WTC11 (cell line): Measurements from ENCODE around the gene NAP1L5. TPM values are rescaled to one million over a fixed set of nuclear protein-coding genes. Genes with fewer than 3 reads are reported as not detected.

Source experiments
- ATAC-seq: fragments of 200-7000 bp; cut with Tn5 transposase; 2 replicates; pipeline ENCODE4 v1.10.0; 2021; ENCODE audit warnings: mild to moderate bottlenecking, moderate library complexity
- CTCF ChIA-PET: fragments of 300-600 bp; sonication (Branson Sonifier 250); formaldehyde crosslinking; loops from one replicate; lab custom pipeline; 2021; ENCODE audit warnings: antibody characterized with exemption; lab: Charles Lee
- POLR2A ChIA-PET: fragments of 350-600 bp; sonication (Branson Sonifier 250); formaldehyde crosslinking; loops from one replicate; lab custom pipeline; 2021; ENCODE audit warnings: antibody characterized with exemption; lab: Charles Lee
- DNase-seq: peaks from one replicate; pipeline ENCODE4 v3.0.0; 2021; ENCODE audit warnings: low spot score
- H3K27ac Mint-ChIP-seq: 2 replicates; pipeline ENCODE4 v1.8.0; 2021; ENCODE audit warnings: mixed read lengths
- H3K27me3 Mint-ChIP-seq: 2 replicates; pipeline ENCODE4 v1.8.0; 2021; ENCODE audit warnings: low read depth, mild to moderate bottlenecking, moderate library complexity, mixed read lengths
- H3K36me3 Mint-ChIP-seq: 2 replicates; pipeline ENCODE4 v1.8.0; 2021; ENCODE audit warnings: mixed read lengths
- H3K4me1 Mint-ChIP-seq: 2 replicates; pipeline ENCODE4 v1.8.0; 2022; ENCODE audit warnings: mixed read lengths
- H3K4me3 Mint-ChIP-seq: 2 replicates; pipeline ENCODE4 v1.8.0; 2021; ENCODE audit warnings: mild to moderate bottlenecking, moderate library complexity, mixed read lengths
- H3K9me3 Mint-ChIP-seq: 2 replicates; pipeline ENCODE4 v1.8.0; 2021; ENCODE audit warnings: mixed read lengths
- ATF2 ChIP-seq: sonication (generic); formaldehyde crosslinking; IDR thresholded peaks from 2 replicates; pipeline ENCODE4 v1.8.1; 2022; ENCODE audit warnings: low read depth, missing genetic modification reagents, borderline replicate concordance
- ATF3 ChIP-seq: sonication (generic); formaldehyde crosslinking; conservative IDR thresholded peaks from 2 replicates; pipeline ENCODE4 v1.8.1; 2022; ENCODE audit warnings: mild to moderate bottlenecking, missing genetic modification reagents
- CDX4 ChIP-seq: fragments of 250-450 bp; sonication (Bioruptor Pico); IDR thresholded peaks from 2 replicates; pipeline ENCODE4 v1.9.0; 2021; ENCODE audit warnings: moderate library complexity, mild to moderate bottlenecking, inconsistent platforms, borderline replicate concordance
- CREM ChIP-seq: sonication (generic); formaldehyde crosslinking; IDR thresholded peaks from 2 replicates; pipeline ENCODE4 v1.8.1; 2022; ENCODE audit warnings: mild to moderate bottlenecking, missing genetic modification reagents, moderate library complexity
- E2F5 ChIP-seq: sonication (generic); formaldehyde crosslinking; IDR thresholded peaks from 2 replicates; pipeline ENCODE4 v1.8.1; 2022; ENCODE audit warnings: mild to moderate bottlenecking, moderate library complexity, missing genetic modification reagents
- EMX1 ChIP-seq: fragments of 250-450 bp; sonication (Bioruptor Pico); IDR thresholded peaks from 2 replicates; pipeline ENCODE4 v1.8.0; 2021; ENCODE audit warnings: mild to moderate bottlenecking
- ESRRA ChIP-seq: sonication (generic); formaldehyde crosslinking; IDR thresholded peaks from 2 replicates; pipeline ENCODE4 v1.8.1; 2022; ENCODE audit warnings: mild to moderate bottlenecking, missing genetic modification reagents, borderline replicate concordance
- FOXJ3 ChIP-seq: sonication (generic); formaldehyde crosslinking; IDR thresholded peaks from 2 replicates; pipeline ENCODE4 v1.9.0; 2021; ENCODE audit warnings: missing genetic modification reagents, mild to moderate bottlenecking, borderline replicate concordance
- FOXP1 ChIP-seq: sonication (generic); formaldehyde crosslinking; IDR thresholded peaks from 2 replicates; pipeline ENCODE4 v1.8.0; 2022; ENCODE audit warnings: missing genetic modification reagents, mild to moderate bottlenecking, moderate library complexity, borderline replicate concordance
- FOXP4 ChIP-seq: sonication (generic); formaldehyde crosslinking; IDR thresholded peaks from 2 replicates; pipeline ENCODE4 v1.8.0; 2022; ENCODE audit warnings: mild to moderate bottlenecking, missing genetic modification reagents
- HMGA2 ChIP-seq: fragments of 250-450 bp; sonication (Bioruptor Pico); IDR thresholded peaks from 2 replicates; pipeline ENCODE4 v1.4.0; 2021; ENCODE audit warnings: mild to moderate bottlenecking, moderate library complexity
- HMGXB4 ChIP-seq: sonication (generic); formaldehyde crosslinking; IDR thresholded peaks from 2 replicates; pipeline ENCODE4 v1.8.1; 2023; ENCODE audit warnings: mild to moderate bottlenecking, moderate library complexity, missing genetic modification reagents
- MAX ChIP-seq: sonication (generic); formaldehyde crosslinking; IDR thresholded peaks from 2 replicates; pipeline ENCODE4 v1.8.0; 2022; ENCODE audit warnings: mild to moderate bottlenecking, missing genetic modification reagents
- NR3C1 ChIP-seq: sonication (generic); formaldehyde crosslinking; conservative IDR thresholded peaks from 2 replicates; pipeline ENCODE4 v1.8.1; 2023; ENCODE audit warnings: low read depth, mild to moderate bottlenecking, missing genetic modification reagents
- OVOL2 ChIP-seq: fragments of 250-450 bp; sonication (Bioruptor Pico); IDR thresholded peaks from 2 replicates; pipeline ENCODE4 v1.9.0; 2021; ENCODE audit warnings: mild to moderate bottlenecking, borderline replicate concordance
- SMAD3 ChIP-seq: sonication (generic); formaldehyde crosslinking; IDR thresholded peaks from 2 replicates; pipeline ENCODE4 v1.8.0; 2022; ENCODE audit warnings: missing genetic modification reagents, mild to moderate bottlenecking, borderline replicate concordance
- SOX15 ChIP-seq: fragments of 250-450 bp; sonication (Bioruptor Pico); IDR thresholded peaks from 2 replicates; pipeline ENCODE4 v1.9.0; 2021; ENCODE audit warnings: mild to moderate bottlenecking
- SP1 ChIP-seq: sonication (generic); formaldehyde crosslinking; conservative IDR thresholded peaks from 2 replicates; pipeline ENCODE4 v1.8.1; 2022; ENCODE audit warnings: missing genetic modification reagents
- ZMAT4 ChIP-seq: fragments of 250-450 bp; sonication (Bioruptor Pico); IDR thresholded peaks from 2 replicates; pipeline ENCODE4 v1.9.0; 2021; ENCODE audit warnings: mild to moderate bottlenecking
- ZNF121 ChIP-seq: sonication (generic); formaldehyde crosslinking; IDR thresholded peaks from 2 replicates; pipeline ENCODE4 v1.8.0; 2023; ENCODE audit warnings: missing genetic modification reagents
- ZNF396 ChIP-seq: fragments of 250-450 bp; sonication (Bioruptor Pico); IDR thresholded peaks from 2 replicates; pipeline ENCODE4 v1.8.0; 2021; ENCODE audit warnings: mild to moderate bottlenecking, moderate library complexity, borderline replicate concordance
- ZNF512 ChIP-seq: sonication (generic); formaldehyde crosslinking; IDR thresholded peaks from 2 replicates; pipeline ENCODE4 v1.8.1; 2022; ENCODE audit warnings: missing genetic modification reagents, borderline replicate concordance
- total RNA-seq: library from RNA; stranded (reverse); gene quantifications from 3 replicates; pipeline ENCODE4 v1.2.3, GENCODE V29; 2021

NAP1L5 gene
- total RNA-seq, 1 experiment from 2014 or later, result 3.3 TPM

GRCh38 chr4:88746206-88746605 is 48.6 kb upstream of the NAP1L5 start:
- Mint-ChIP-seq H3K27ac (peak overlapping the region; percentile 47; the same call in 1 of the 2 replicates), H3K36me3 (peaks cover 40% of the 10 kb centered on the region), H3K27me3 (no peaks in the 10 kb centered on the region), H3K4me3 (no peak overlapping the region), H3K9me3 (no peaks in the 10 kb centered on the region), H3K4me1 (peaks cover 5% of the 10 kb centered on the region)
- ChIA-PET POLR2A (no interaction called here), CTCF (interaction anchor here (1.2 kb wide), 1 partner anchor 207 kb away, joined by 3 read pairs; no protein-coding TSS in a partner anchor)
- no peak for DNase-seq
- ATAC-seq, result no peak
- TF ChIP-seq SP1 (CRISPR knock-in tag) (no peak), ZNF396 (CRISPR knock-in tag) (no peak), FOXP4 (CRISPR knock-in tag) (no peak), ZNF512 (CRISPR knock-in tag) (no peak), SMAD3 (CRISPR knock-in tag) (no peak), MAX (CRISPR knock-in tag) (no peak), ZMAT4 (CRISPR knock-in tag) (no peak), CREM (CRISPR knock-in tag) (no peak)

GRCh38 chr4:88745581-88746163 is 48.0 kb upstream of the NAP1L5 start:
- no peak for DNase-seq
- ATAC-seq, result no peak
- POLR2A ChIA-PET, result no interaction called here
- no peak for TF ChIP-seq ATF2 (CRISPR knock-in tag)
- TF ChIP-seq E2F5, result no peak
- no peak for TF ChIP-seq FOXP4 (CRISPR knock-in tag)
- TF ChIP-seq NR3C1 (CRISPR knock-in tag), result no peak
- TF ChIP-seq OVOL2 (CRISPR knock-in tag), result no peak
- TF ChIP-seq FOXP1 (CRISPR knock-in tag), result no peak
- no peak for TF ChIP-seq ZNF121
- no peak for TF ChIP-seq SOX15 (CRISPR knock-in tag)
- TF ChIP-seq ATF3, result no peak
- no peak for TF ChIP-seq HMGA2
- no peak for TF ChIP-seq EMX1 (CRISPR knock-in tag)
- no peak for TF ChIP-seq CDX4 (CRISPR knock-in tag)
- no peak for TF ChIP-seq ESRRA (CRISPR knock-in tag)
- TF ChIP-seq HMGXB4 (CRISPR knock-in tag), result no peak
- TF ChIP-seq FOXJ3 (CRISPR knock-in tag), result no peak

More at GRCh38 chr4:88745581-88746163, 48.0 kb upstream of the NAP1L5 start:
- Mint-ChIP-seq H3K4me1 (peaks cover 5% of the 10 kb centered on the region), H3K36me3 (peaks cover 40% of the 10 kb centered on the region), H3K27me3 (no peaks in the 10 kb centered on the region), H3K27ac (0 out of 2 replicates have a peak overlapping the region, but pooled peaks have one; percentile 29), H3K4me3 (no peak overlapping the region), H3K9me3 (no peaks in the 10 kb centered on the region)
- CTCF ChIA-PET, result interaction anchor here (0.7 to 1.2 kb wide), 3 partner anchors 12 to 206 kb away, joined by 3 read pairs; no protein-coding TSS in a partner anchor
